GM12878 (cell line): ENCODE measurements around the gene LETMD1. TPM values are rescaled to one million over a fixed set of nuclear protein-coding genes. Genes with fewer than 3 reads are reported as not detected.

Experiments
- ATAC-seq: fragments of 200-7000 bp; cut with Tn5 transposase; 3 replicates; pipeline ENCODE4 v1.9.1; 2020; ENCODE audit warnings: mild to moderate bottlenecking, moderate library complexity
- BruUV-seq: library from RNA; stranded (reverse); fragments of 400-500 nt; replicated peaks from 2 replicates; lab custom pipeline; 2021; lab: Mats Ljungman, UMichigan
- CTCF ChIA-PET: fragments of 300-600 bp; sonication (Branson Sonifier 250); formaldehyde crosslinking; extraction: SDS; loops from one replicate; lab custom pipeline; 2021; ENCODE audit warnings: inconsistent platforms; lab: Yijun Ruan, JAX
- POLR2A ChIA-PET: fragments of 350-600 bp; formaldehyde crosslinking; extraction: SDS; loops from one replicate; lab custom pipeline; 2021; ENCODE audit warnings: inconsistent platforms; lab: Charles Lee
- RAD21 ChIA-PET: fragments of 300-600 bp; sonication (Branson Sonifier 250); formaldehyde crosslinking; loops from one replicate; lab custom pipeline; 2023; ENCODE audit warnings: antibody characterized with exemption; ENCODE audit not compliant: unreplicated experiment; lab: Charles Lee
- SMC1A ChIA-PET: fragments of 300-600 bp; sonication (Branson Sonifier 250); formaldehyde crosslinking; loops from one replicate; lab custom pipeline; 2023; ENCODE audit not compliant: unreplicated experiment, uncharacterized antibody; lab: Charles Lee
- DNase-seq: peaks from one replicate; pipeline ENCODE4 v3.0.0-alpha.2; 2011; ENCODE audit warnings: low read depth, low spot score
- FAIRE-seq: peaks from 3 replicates; lab custom pipeline; 2011; peaks lifted over from hg19 to GRCh38; lab: Jason Lieb, UNC
- H2AFZ ChIP-seq: 2 replicates; pipeline ENCODE4 v1.6.0; 2011; ENCODE audit warnings: low read depth, low read length, control low read depth; ENCODE audit not compliant: control insufficient read depth
- H3K27ac ChIP-seq: 2 replicates; pipeline ENCODE4 v1.5.1; 2011; ENCODE audit warnings: control low read depth; ENCODE audit not compliant: control insufficient read depth, insufficient read depth
- H3K27me3 ChIP-seq, 2 experiments: replicated peaks in 1 of 2; 2 replicates each; pipeline versions ENCODE4 v1.6.0 to v1.6.1; 2011; ENCODE audit warnings: low read length in 1 of 2; ENCODE audit not compliant: control insufficient read depth in 2 of 2, insufficient read depth in 2 of 2
- H3K36me3 ChIP-seq, 2 experiments: 2 replicates each; pipeline ENCODE4 v1.5.1; 2011; ENCODE audit warnings: low read length in 1 of 2; ENCODE audit not compliant: control insufficient read depth in 2 of 2, insufficient read depth in 2 of 2
- H3K4me1 ChIP-seq: 2 replicates; pipeline ENCODE4 v1.6.1; 2011; ENCODE audit warnings: mild to moderate bottlenecking, low read length, moderate library complexity, mixed read lengths; ENCODE audit not compliant: control insufficient read depth, insufficient read depth
- H3K4me2 ChIP-seq: 2 replicates; pipeline ENCODE4 v1.6.0; 2011; ENCODE audit warnings: control low read depth; ENCODE audit not compliant: control insufficient read depth, insufficient read depth
- H3K4me3 ChIP-seq: fragments of 200-600 bp; sonication (generic); 2 replicates; pipeline ENCODE4 v1.5.1; 2016
- H3K79me2 ChIP-seq: 2 replicates; pipeline ENCODE4 v1.6.0; 2011; ENCODE audit warnings: low read length; ENCODE audit not compliant: control insufficient read depth, insufficient read depth
- H3K9ac ChIP-seq: 2 replicates; pipeline ENCODE4 v1.8.0; 2011; ENCODE audit warnings: low read length, control low read depth, mixed read lengths; ENCODE audit not compliant: control insufficient read depth, insufficient read depth
- H3K9me3 ChIP-seq: replicated peaks from 3 replicates; pipeline ENCODE4 v1.5.1; 2011; ENCODE audit warnings: mild to moderate bottlenecking, low read length; ENCODE audit not compliant: control insufficient read depth, insufficient read depth
- H4K20me1 ChIP-seq: 2 replicates; pipeline ENCODE4 v1.6.0; 2011; ENCODE audit not compliant: control insufficient read depth, insufficient read depth
- EED ChIP-seq: sonication (generic); IDR thresholded peaks from 2 replicates; pipeline ENCODE4 v1.6.1; 2016; ENCODE audit warnings: antibody characterized with exemption, low read depth
- EGR1 ChIP-seq, 2 experiments: IDR thresholded peaks; 1 replicate in 1 of 2; 2 replicates in 1 of 2; pipeline ENCODE4 v1.6.1; 2011 to 2012; ENCODE audit warnings: low read depth in 2 of 2, low read length in 2 of 2, borderline replicate concordance in 1 of 2, mild to moderate bottlenecking in 1 of 2, moderate library complexity in 1 of 2
- EZH2 ChIP-seq: IDR thresholded peaks from 2 replicates; pipeline ENCODE4 v1.6.1; 2012; ENCODE audit warnings: low read depth, mild to moderate bottlenecking, control low read depth, inconsistent platforms, low read length, borderline replicate concordance; ENCODE audit not compliant: control insufficient read depth
- FOS ChIP-seq: IDR thresholded peaks from 3 replicates; pipeline ENCODE4 v1.6.1; 2011; ENCODE audit warnings: borderline replicate concordance; ENCODE audit not compliant: insufficient read length; ENCODE audit errors: extremely low read depth
- HDAC6 ChIP-seq: fragments of 200-600 bp; sonication (generic); IDR thresholded peaks from one replicate; pipeline ENCODE4 v1.8.0; 2017; ENCODE audit warnings: antibody characterized with exemption; ENCODE audit not compliant: unreplicated experiment
- LARP7 ChIP-seq: fragments of 450-650 bp; IDR thresholded peaks from 2 replicates; pipeline ENCODE4 v1.6.1; 2017; ENCODE audit warnings: mild to moderate bottlenecking
- MEF2B ChIP-seq: fragments of 450-650 bp; IDR thresholded peaks from 2 replicates; pipeline ENCODE4 v1.6.1; 2018; ENCODE audit warnings: mild to moderate bottlenecking, moderate library complexity; ENCODE audit not compliant: partially characterized antibody, poor library complexity, severe bottlenecking
- MYC ChIP-seq: IDR thresholded peaks from 2 replicates; pipeline ENCODE4 v1.6.1; 2011; ENCODE audit warnings: mild to moderate bottlenecking, low read length, moderate library complexity, inconsistent platforms; ENCODE audit not compliant: insufficient read depth, insufficient replicate concordance, insufficient read length, severe bottlenecking
- NR2F1 ChIP-seq: fragments of 450-650 bp; conservative IDR thresholded peaks from 2 replicates; pipeline ENCODE4 v1.6.1; 2017; ENCODE audit warnings: mild to moderate bottlenecking
- RELB ChIP-seq: fragments of 450-650 bp; IDR thresholded peaks from 2 replicates; pipeline ENCODE4 v1.6.1; 2017; ENCODE audit warnings: low read depth, mild to moderate bottlenecking, moderate library complexity
- SMARCA5 ChIP-seq: fragments of 450-650 bp; IDR thresholded peaks from 2 replicates; pipeline ENCODE4 v1.6.1; 2017; ENCODE audit warnings: mild to moderate bottlenecking
- SMC3 ChIP-seq: IDR thresholded peaks from 2 replicates; pipeline ENCODE4 v1.6.1; 2011; ENCODE audit warnings: low read length, improper control_type of control experiment, borderline replicate concordance
- SREBF1 ChIP-seq: IDR thresholded peaks from 2 replicates; pipeline ENCODE4 v1.6.1; 2012; ENCODE audit warnings: mild to moderate bottlenecking, low read length
- ZZZ3 ChIP-seq: IDR thresholded peaks from 2 replicates; pipeline ENCODE4 v1.6.1; 2011; ENCODE audit warnings: low read depth; ENCODE audit not compliant: control insufficient read depth, insufficient read length
- WGBS: methylation state at CpG from one replicate; pipeline ENCODE4 v1.1.6; 2016; ENCODE audit warnings: low lambda C conversion rate; ENCODE audit not compliant: insufficient replicate concordance, insufficient coverage; ENCODE audit errors: missing lambda C conversion rate; 5-methylcytosine and 5-hydroxymethylcytosine counted together
- in situ Hi-C: fragments of 300-500 bp; cut with MboI; formaldehyde crosslinking; loops from 9 replicates; pipeline ENCODE4 v1.14.3; 2018; ENCODE audit warnings: mixed read lengths
- intact Hi-C: fragments of 100-400 bp; cut with micrococcal nuclease; formaldehyde crosslinking; loops from one replicate; pipeline ENCODE4 v1.14.2; 2022; ENCODE audit not compliant: unreplicated experiment
- polyA plus RNA-seq, 11 experiments: library from polyadenylated mRNA; depleted of rRNA in 4 of 11; unstranded in 6 of 11; stranded (reverse) in 5 of 11; fragments of >200 nt; fragmentation: Nextera tagmentation in 4 of 11; fragmentation: Illumina TruSeq in 1 of 11; extraction: Ambion mirVana in 4 of 11; extraction: Trizol in 1 of 11; gene quantifications; 1 replicate in 1 of 11; 2 replicates in 10 of 11; pipeline versions ENCODE4 v1.2.1 to v1.2.3, GENCODE V29; 2011 to 2016; ENCODE audit warnings: inconsistent platforms in 2 of 11, missing spikeins in 2 of 11, low read depth in 1 of 11
- total RNA-seq, 4 experiments: library from RNA; depleted of rRNA in 3 of 4; stranded (reverse); fragments of >200 nt in 3 of 4; fragmentation: Illumina TruSeq in 1 of 4; extraction: Trizol in 1 of 4; gene quantifications; 2 replicates each; pipeline versions ENCODE4 v1.2.1 to v1.2.3, GENCODE V29; 2013 to 2021
- TF ChIP-seq, protein P1 (sequence below): IDR thresholded peaks from 2 replicates; pipeline ENCODE4 v1.6.1; 2012; ENCODE audit warnings: low read depth, low read length, improper control_type of control experiment
- TF ChIP-seq, protein P2 (sequence below): IDR thresholded peaks from 2 replicates; pipeline ENCODE4 v1.6.1; 2011; ENCODE audit warnings: borderline replicate concordance, low read depth, mild to moderate bottlenecking, moderate library complexity, low read length; ENCODE audit not compliant: insufficient read depth, poor library complexity, severe bottlenecking
- TF ChIP-seq, protein P3 (sequence below): IDR thresholded peaks from 2 replicates; pipeline ENCODE4 v1.6.1; 2012; ENCODE audit warnings: mild to moderate bottlenecking, low read depth, low read length

The LETMD1 gene
- total and polyA plus RNA-seq, 10 of the 15 experiments (the other 5 are each of a cell fraction or from before 2014, with no cell fraction given): 30.3 to 116 (median 51.5) TPM

GRCh38 chr12:51011955-51012354, 36.2 kb upstream of the LETMD1 start:
- SMC1A ChIA-PET: interaction anchor here (2.8 kb wide), 1 partner anchor 10 kb away, joined by 13 read pairs; no protein-coding TSS in a partner anchor
- Histone ChIP-seq H3K27ac (no peak overlapping the region), H3K9me3 (no peaks in the 10 kb centered on the region), H3K4me1 (no peaks in the 10 kb centered on the region; the same call in 1 of the 2 replicates), H3K79me2 (no peaks in the 10 kb centered on the region; the same call in 1 of the 2 replicates), H3K27me3 (no peaks in the 10 kb centered on the region), H3K36me3 (peaks cover 0 to 2% of the 10 kb centered on the region in 2 experiments; a peak in 2 of 4 replicates), H3K9ac (no peak overlapping the region), H4K20me1 (no peaks in the 10 kb centered on the region), H2AFZ (no peak overlapping the region), H3K4me3 (no peak overlapping the region), H3K4me2 (no peak overlapping the region)
- WGBS: 98% methylated on average over 4 of the region's 4 CpGs
- no peak for FAIRE-seq
- CTCF ChIA-PET: interaction anchor here (0.7 kb wide), 1 partner anchor 241 kb away, joined by 3 read pairs; no protein-coding TSS in a partner anchor
- POLR2A ChIA-PET: interaction anchor here (0.6 to 1.2 kb wide), 2 partner anchors 9 to 10 kb away, joined by 5 to 7 read pairs; no protein-coding TSS in a partner anchor
- BruUV-seq: no TSS peak
- in situ Hi-C loops: no loop called here
- no peak for DNase-seq
- intact Hi-C loops: no loop called here
- RAD21 ChIA-PET: no interaction called here
- no peak for ATAC-seq
- TF ChIP-seq SMC3 (no peak), NR2F1 (no peak), FOS (no peak), ZZZ3 (no peak), EGR1 (IDR thresholded peaks at IDR 0.05; ENCODE audit: borderline replicate concordance in 1 of 2, low read depth in 2 of 2, low read length in 2 of 2) (no peak), EZH2 (no peak), RELB (no peak), HDAC6 (no peak), LARP7 (no peak), EED (no peak), SREBF1 (no peak), SMARCA5 (no peak), MEF2B (no peak), MYC (no peak)
- TF ChIP-seq, protein P1, sequence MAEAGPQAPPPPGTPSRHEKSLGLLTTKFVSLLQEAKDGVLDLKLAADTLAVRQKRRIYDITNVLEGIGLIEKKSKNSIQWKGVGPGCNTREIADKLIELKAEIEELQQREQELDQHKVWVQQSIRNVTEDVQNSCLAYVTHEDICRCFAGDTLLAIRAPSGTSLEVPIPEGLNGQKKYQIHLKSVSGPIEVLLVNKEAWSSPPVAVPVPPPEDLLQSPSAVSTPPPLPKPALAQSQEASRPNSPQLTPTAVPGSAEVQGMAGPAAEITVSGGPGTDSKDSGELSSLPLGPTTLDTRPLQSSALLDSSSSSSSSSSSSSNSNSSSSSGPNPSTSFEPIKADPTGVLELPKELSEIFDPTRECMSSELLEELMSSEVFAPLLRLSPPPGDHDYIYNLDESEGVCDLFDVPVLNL: no peak
- TF ChIP-seq, protein P2, sequence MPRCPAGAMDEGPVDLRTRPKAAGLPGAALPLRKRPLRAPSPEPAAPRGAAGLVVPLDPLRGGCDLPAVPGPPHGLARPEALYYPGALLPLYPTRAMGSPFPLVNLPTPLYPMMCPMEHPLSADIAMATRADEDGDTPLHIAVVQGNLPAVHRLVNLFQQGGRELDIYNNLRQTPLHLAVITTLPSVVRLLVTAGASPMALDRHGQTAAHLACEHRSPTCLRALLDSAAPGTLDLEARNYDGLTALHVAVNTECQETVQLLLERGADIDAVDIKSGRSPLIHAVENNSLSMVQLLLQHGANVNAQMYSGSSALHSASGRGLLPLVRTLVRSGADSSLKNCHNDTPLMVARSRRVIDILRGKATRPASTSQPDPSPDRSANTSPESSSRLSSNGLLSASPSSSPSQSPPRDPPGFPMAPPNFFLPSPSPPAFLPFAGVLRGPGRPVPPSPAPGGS: no peak
- TF ChIP-seq, protein P3, sequence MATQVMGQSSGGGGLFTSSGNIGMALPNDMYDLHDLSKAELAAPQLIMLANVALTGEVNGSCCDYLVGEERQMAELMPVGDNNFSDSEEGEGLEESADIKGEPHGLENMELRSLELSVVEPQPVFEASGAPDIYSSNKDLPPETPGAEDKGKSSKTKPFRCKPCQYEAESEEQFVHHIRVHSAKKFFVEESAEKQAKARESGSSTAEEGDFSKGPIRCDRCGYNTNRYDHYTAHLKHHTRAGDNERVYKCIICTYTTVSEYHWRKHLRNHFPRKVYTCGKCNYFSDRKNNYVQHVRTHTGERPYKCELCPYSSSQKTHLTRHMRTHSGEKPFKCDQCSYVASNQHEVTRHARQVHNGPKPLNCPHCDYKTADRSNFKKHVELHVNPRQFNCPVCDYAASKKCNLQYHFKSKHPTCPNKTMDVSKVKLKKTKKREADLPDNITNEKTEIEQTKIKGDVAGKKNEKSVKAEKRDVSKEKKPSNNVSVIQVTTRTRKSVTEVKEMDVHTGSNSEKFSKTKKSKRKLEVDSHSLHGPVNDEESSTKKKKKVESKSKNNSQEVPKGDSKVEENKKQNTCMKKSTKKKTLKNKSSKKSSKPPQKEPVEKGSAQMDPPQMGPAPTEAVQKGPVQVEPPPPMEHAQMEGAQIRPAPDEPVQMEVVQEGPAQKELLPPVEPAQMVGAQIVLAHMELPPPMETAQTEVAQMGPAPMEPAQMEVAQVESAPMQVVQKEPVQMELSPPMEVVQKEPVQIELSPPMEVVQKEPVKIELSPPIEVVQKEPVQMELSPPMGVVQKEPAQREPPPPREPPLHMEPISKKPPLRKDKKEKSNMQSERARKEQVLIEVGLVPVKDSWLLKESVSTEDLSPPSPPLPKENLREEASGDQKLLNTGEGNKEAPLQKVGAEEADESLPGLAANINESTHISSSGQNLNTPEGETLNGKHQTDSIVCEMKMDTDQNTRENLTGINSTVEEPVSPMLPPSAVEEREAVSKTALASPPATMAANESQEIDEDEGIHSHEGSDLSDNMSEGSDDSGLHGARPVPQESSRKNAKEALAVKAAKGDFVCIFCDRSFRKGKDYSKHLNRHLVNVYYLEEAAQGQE: no peak
